H9 (cell line): ENCODE measurements around the gene OR10H3. TPM values are rescaled to one million over a fixed set of nuclear protein-coding genes. Genes with fewer than 3 reads are reported as not detected.

ENCODE experiments used
- DNase-seq: peaks from one replicate; pipeline ENCODE4 v3.0.0-alpha.2; 2017
- H2AFZ ChIP-seq: one replicate; pipeline ENCODE4 v1.6.1; 2013; ENCODE audit warnings: mild to moderate bottlenecking, low read length, control low read depth, moderate library complexity
- H2AK5ac ChIP-seq: 2 replicates; pipeline ENCODE4 v1.6.1; 2013; ENCODE audit warnings: low read length, control low read depth, mixed read lengths; ENCODE audit not compliant: insufficient read length
- H2BK120ac ChIP-seq: one replicate; pipeline ENCODE4 v1.6.1; 2013; ENCODE audit warnings: low read depth, mild to moderate bottlenecking, low read length, control low read depth, inconsistent platforms; ENCODE audit not compliant: poor library complexity, severe bottlenecking
- H2BK12ac ChIP-seq: 2 replicates; pipeline ENCODE4 v1.6.1; 2013; ENCODE audit warnings: low read length, control low read depth, mixed read lengths, low read depth; ENCODE audit not compliant: insufficient read length
- H2BK15ac ChIP-seq: 2 replicates; pipeline ENCODE4 v1.6.1; 2013; ENCODE audit warnings: low read depth, low read length, control low read depth
- H2BK20ac ChIP-seq: one replicate; pipeline ENCODE4 v1.6.1; 2013; ENCODE audit warnings: low read depth, mild to moderate bottlenecking, low read length, control low read depth, inconsistent platforms; ENCODE audit not compliant: poor library complexity, severe bottlenecking
- H2BK5ac ChIP-seq: 2 replicates; pipeline ENCODE4 v1.6.1; 2013; ENCODE audit warnings: low read length, control low read depth, mixed read lengths; ENCODE audit not compliant: insufficient read length
- H3K14ac ChIP-seq: 2 replicates; pipeline ENCODE4 v1.6.1; 2013; ENCODE audit warnings: low read length, control low read depth; ENCODE audit not compliant: insufficient read depth
- H3K18ac ChIP-seq: 2 replicates; pipeline ENCODE4 v1.6.1; 2013; ENCODE audit warnings: low read depth, mild to moderate bottlenecking, mixed read lengths, low read length, control low read depth; ENCODE audit not compliant: insufficient read length
- H3K23ac ChIP-seq: 2 replicates; pipeline ENCODE4 v1.6.1; 2013; ENCODE audit warnings: low read length, control low read depth, mixed read lengths, low read depth; ENCODE audit not compliant: insufficient read length
- H3K23me2 ChIP-seq: 2 replicates; pipeline ENCODE4 v1.6.1; 2013; ENCODE audit warnings: low read depth, mild to moderate bottlenecking, mixed read lengths, low read length, control low read depth; ENCODE audit not compliant: insufficient read length, poor library complexity, severe bottlenecking
- H3K27ac ChIP-seq: 2 replicates; pipeline ENCODE4 v1.5.1; 2013; ENCODE audit warnings: low read length, control low read depth, mixed read lengths, low read depth; ENCODE audit not compliant: insufficient read length
- H3K27me3 ChIP-seq: 2 replicates; pipeline ENCODE4 v1.6.1; 2013; ENCODE audit warnings: low read length, control low read depth, inconsistent platforms; ENCODE audit not compliant: insufficient read depth
- H3K4ac ChIP-seq: 2 replicates; pipeline ENCODE4 v1.6.1; 2013; ENCODE audit warnings: low read depth, mild to moderate bottlenecking, control low read depth, inconsistent platforms, low read length, moderate library complexity
- H3K4me1 ChIP-seq: 2 replicates; pipeline ENCODE4 v1.6.1; 2013; ENCODE audit warnings: low read length, control low read depth, inconsistent platforms; ENCODE audit not compliant: insufficient read depth
- H3K4me2 ChIP-seq: 2 replicates; pipeline ENCODE4 v1.6.1; 2013; ENCODE audit warnings: low read length, control low read depth, mixed read lengths; ENCODE audit not compliant: insufficient read length, insufficient read depth
- H3K56ac ChIP-seq: 2 replicates; pipeline ENCODE4 v1.6.1; 2013; ENCODE audit warnings: low read depth, mild to moderate bottlenecking, mixed read lengths, low read length, control low read depth; ENCODE audit not compliant: insufficient read length
- H3K79me1 ChIP-seq: 2 replicates; pipeline ENCODE4 v1.6.1; 2013; ENCODE audit warnings: low read depth, mild to moderate bottlenecking, moderate library complexity, low read length, control low read depth, inconsistent platforms; ENCODE audit not compliant: insufficient read depth, poor library complexity, severe bottlenecking
- H3K79me2 ChIP-seq: 2 replicates; pipeline ENCODE4 v1.6.1; 2013; ENCODE audit warnings: low read length, control low read depth, inconsistent platforms; ENCODE audit not compliant: insufficient read depth
- H3K9ac ChIP-seq: 2 replicates; pipeline ENCODE4 v1.6.1; 2013; ENCODE audit warnings: low read length, control low read depth, mixed read lengths; ENCODE audit not compliant: insufficient read length; ENCODE audit errors: extremely low read depth
- H3K9me3 ChIP-seq: one replicate; pipeline ENCODE4 v1.6.1; 2013; ENCODE audit warnings: low read depth, low read length, inconsistent platforms; ENCODE audit not compliant: control insufficient read depth
- H3T11ph ChIP-seq: one replicate; pipeline ENCODE4 v1.6.1; 2013; ENCODE audit warnings: mild to moderate bottlenecking, low read length, control low read depth, inconsistent platforms
- H4K20me1 ChIP-seq: one replicate; pipeline ENCODE4 v1.6.1; 2013; ENCODE audit not compliant: control insufficient read depth, insufficient read length, insufficient read depth
- H4K5ac ChIP-seq: 2 replicates; pipeline ENCODE4 v1.6.1; 2013; ENCODE audit warnings: low read depth, mild to moderate bottlenecking, mixed read lengths, low read length, control low read depth; ENCODE audit not compliant: insufficient read length
- H4K8ac ChIP-seq: replicated peaks from 2 replicates; pipeline ENCODE4 v1.6.1; 2013; ENCODE audit warnings: low read length, control low read depth, mixed read lengths, low read depth; ENCODE audit not compliant: insufficient read length
- H4K91ac ChIP-seq: 2 replicates; pipeline ENCODE4 v1.6.1; 2013; ENCODE audit warnings: low read depth, mild to moderate bottlenecking, moderate library complexity, mixed read lengths, low read length, control low read depth; ENCODE audit not compliant: insufficient read length
- H3K27ac Mint-ChIP-seq, 3 experiments: 2 replicates in 2 of 3; 3 replicates in 1 of 3; pipeline ENCODE4 v1.8.0; 2020 to 2021; ENCODE audit warnings: mixed read lengths in 3 of 3, mild to moderate bottlenecking in 1 of 3, moderate library complexity in 1 of 3
- H3K27me3 Mint-ChIP-seq: 2 replicates; pipeline ENCODE4 v1.8.0; 2021; ENCODE audit warnings: low read depth, mild to moderate bottlenecking, moderate library complexity, mixed read lengths
- H3K36me3 Mint-ChIP-seq, 3 experiments: 2 replicates in 2 of 3; 3 replicates in 1 of 3; pipeline ENCODE4 v1.8.0; 2020 to 2021; ENCODE audit warnings: low read depth in 3 of 3, mixed read lengths in 3 of 3; ENCODE audit not compliant: insufficient read depth in 1 of 3
- H3K4me1 Mint-ChIP-seq, 2 experiments: 2 replicates each; pipeline ENCODE4 v1.8.0; 2020; ENCODE audit warnings: mixed read lengths in 2 of 2
- H3K4me3 Mint-ChIP-seq, 2 experiments: 2 replicates in 1 of 2; 3 replicates in 1 of 2; pipeline ENCODE4 v1.8.0; 2020 to 2021; ENCODE audit warnings: mild to moderate bottlenecking in 2 of 2, mixed read lengths in 2 of 2, moderate library complexity in 1 of 2
- H3K9me3 Mint-ChIP-seq, 2 experiments: 2 replicates in 1 of 2; 3 replicates in 1 of 2; pipeline ENCODE4 v1.8.0; 2020; ENCODE audit warnings: mild to moderate bottlenecking in 2 of 2, mixed read lengths in 2 of 2, moderate library complexity in 1 of 2
- CTCF ChIP-seq: fragments of 200-600 bp; sonication (generic); conservative IDR thresholded peaks from 3 replicates; pipeline ENCODE4 v1.8.0; 2021; ENCODE audit warnings: antibody characterized with exemption, mild to moderate bottlenecking
- WGBS: extraction: QIAGEN DNeasy Blood & Tissue Kit; methylation state at CpG from one replicate; pipeline ENCODE4 v1.1.7; 2013; ENCODE audit warnings: missing lambda C conversion rate, low lambda C conversion rate, mixed read lengths; ENCODE audit not compliant: insufficient read length; ENCODE audit errors: extremely low coverage; 5-methylcytosine and 5-hydroxymethylcytosine counted together
- total RNA-seq: library from RNA; stranded (reverse); gene quantifications from 2 replicates; pipeline ENCODE4 v1.2.1, GENCODE V29; 2021

The OR10H3 gene
- total RNA-seq, 1 experiment from 2014 or later: not detected

GRCh38 chr19:15758379-15758778 lies 20.6 kb downstream of the OR10H3 start:
- H3K9me3 Mint-ChIP-seq: peaks cover 95 to 99% of the 10 kb centered on the region in 2 experiments
- DNase-seq: no peak
- no peak overlapping the region for H4K8ac ChIP-seq
- H3K23ac ChIP-seq: no peak overlapping the region
- no peaks in the 10 kb centered on the region for H4K20me1 ChIP-seq
- H3K4me1 ChIP-seq: no peaks in the 10 kb centered on the region
- H2BK5ac ChIP-seq: no peak overlapping the region
- H4K5ac ChIP-seq: no peak overlapping the region
- H3K9me3 ChIP-seq: peaks cover 65% of the 10 kb centered on the region
- no peaks in the 10 kb centered on the region for H3K79me1 ChIP-seq
- no peaks in the 10 kb centered on the region for H3K4me1 Mint-ChIP-seq
- H3K14ac ChIP-seq: no peak overlapping the region
- H2BK20ac ChIP-seq: no peak overlapping the region
- no peak overlapping the region for H2BK120ac ChIP-seq
- H3K18ac ChIP-seq: no peak overlapping the region
- no peak overlapping the region for H3K4me2 ChIP-seq
- no peak overlapping the region for H3K27ac Mint-ChIP-seq
- no peaks in the 10 kb centered on the region for H3K27me3 ChIP-seq
- H3K56ac ChIP-seq: no peak overlapping the region
- no peak overlapping the region for H4K91ac ChIP-seq
- H3K23me2 ChIP-seq: no peaks in the 10 kb centered on the region
- no peak overlapping the region for H2BK12ac ChIP-seq
- H3K27me3 Mint-ChIP-seq: peaks cover 1% of the 10 kb centered on the region; the same call in 1 of the 2 replicates
- no peak overlapping the region for H3T11ph ChIP-seq
- H3K4ac ChIP-seq: no peak overlapping the region
- no peak overlapping the region for H3K27ac ChIP-seq
- TF ChIP-seq CTCF: no peak
- H3K36me3 Mint-ChIP-seq: peaks cover 4 to 20% (median 5%) of the 10 kb centered on the region in 3 experiments; a peak in 6 of 7 replicates
- H3K9ac ChIP-seq: no peak overlapping the region
- WGBS: no CpG with 5 or more reads among the region's 2 CpGs
- no peak overlapping the region for H2AFZ ChIP-seq
- no peak overlapping the region for H3K4me3 Mint-ChIP-seq
- no peak overlapping the region for H2BK15ac ChIP-seq
- no peaks in the 10 kb centered on the region for H3K79me2 ChIP-seq
- no peak overlapping the region for H2AK5ac ChIP-seq
